Measurements from ENCODE around the gene SETBP1. TPM values are rescaled to one million over a fixed set of nuclear protein-coding genes. Genes with fewer than 3 reads are reported as not detected.

SETBP1 gene
- total RNA-seq, 4 donors from 2014 or later: 7.8 to 16.6 (median 11.7) TPM

DNA sequence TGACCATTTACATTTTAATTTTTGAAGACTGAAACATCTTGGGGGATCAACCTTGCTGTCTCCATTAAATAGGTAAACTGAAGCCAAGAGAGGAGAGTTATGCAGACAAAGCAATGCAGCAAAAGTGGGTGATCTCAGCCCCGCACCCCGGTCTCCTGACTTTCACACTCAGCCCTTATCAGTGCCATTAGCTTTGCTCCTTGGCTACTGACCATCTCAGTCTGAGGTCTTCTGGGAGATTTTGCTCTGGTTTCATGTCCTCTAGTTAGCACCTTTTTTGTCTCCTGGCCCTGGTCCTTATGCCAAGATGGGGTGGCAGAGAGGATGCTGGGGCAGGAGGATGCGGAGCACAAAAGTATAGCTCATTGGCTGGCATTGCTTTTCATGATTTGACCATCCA is 61.4 kb downstream of the SETBP1 start:
- no peak for DNase-seq (ENCODE audit: low spot score in 2 of 2)
- no peak for TF ChIP-seq POLR2A (IDR thresholded peaks at IDR 0.05)
- TF ChIP-seq, protein P1, sequence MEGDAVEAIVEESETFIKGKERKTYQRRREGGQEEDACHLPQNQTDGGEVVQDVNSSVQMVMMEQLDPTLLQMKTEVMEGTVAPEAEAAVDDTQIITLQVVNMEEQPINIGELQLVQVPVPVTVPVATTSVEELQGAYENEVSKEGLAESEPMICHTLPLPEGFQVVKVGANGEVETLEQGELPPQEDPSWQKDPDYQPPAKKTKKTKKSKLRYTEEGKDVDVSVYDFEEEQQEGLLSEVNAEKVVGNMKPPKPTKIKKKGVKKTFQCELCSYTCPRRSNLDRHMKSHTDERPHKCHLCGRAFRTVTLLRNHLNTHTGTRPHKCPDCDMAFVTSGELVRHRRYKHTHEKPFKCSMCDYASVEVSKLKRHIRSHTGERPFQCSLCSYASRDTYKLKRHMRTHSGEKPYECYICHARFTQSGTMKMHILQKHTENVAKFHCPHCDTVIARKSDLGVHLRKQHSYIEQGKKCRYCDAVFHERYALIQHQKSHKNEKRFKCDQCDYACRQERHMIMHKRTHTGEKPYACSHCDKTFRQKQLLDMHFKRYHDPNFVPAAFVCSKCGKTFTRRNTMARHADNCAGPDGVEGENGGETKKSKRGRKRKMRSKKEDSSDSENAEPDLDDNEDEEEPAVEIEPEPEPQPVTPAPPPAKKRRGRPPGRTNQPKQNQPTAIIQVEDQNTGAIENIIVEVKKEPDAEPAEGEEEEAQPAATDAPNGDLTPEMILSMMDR (IDR thresholded peaks at IDR 0.05): no peak
- WGBS, 2 donors: 97 to 100% methylated on average over 3 of the region's 3 CpGs

DNA sequence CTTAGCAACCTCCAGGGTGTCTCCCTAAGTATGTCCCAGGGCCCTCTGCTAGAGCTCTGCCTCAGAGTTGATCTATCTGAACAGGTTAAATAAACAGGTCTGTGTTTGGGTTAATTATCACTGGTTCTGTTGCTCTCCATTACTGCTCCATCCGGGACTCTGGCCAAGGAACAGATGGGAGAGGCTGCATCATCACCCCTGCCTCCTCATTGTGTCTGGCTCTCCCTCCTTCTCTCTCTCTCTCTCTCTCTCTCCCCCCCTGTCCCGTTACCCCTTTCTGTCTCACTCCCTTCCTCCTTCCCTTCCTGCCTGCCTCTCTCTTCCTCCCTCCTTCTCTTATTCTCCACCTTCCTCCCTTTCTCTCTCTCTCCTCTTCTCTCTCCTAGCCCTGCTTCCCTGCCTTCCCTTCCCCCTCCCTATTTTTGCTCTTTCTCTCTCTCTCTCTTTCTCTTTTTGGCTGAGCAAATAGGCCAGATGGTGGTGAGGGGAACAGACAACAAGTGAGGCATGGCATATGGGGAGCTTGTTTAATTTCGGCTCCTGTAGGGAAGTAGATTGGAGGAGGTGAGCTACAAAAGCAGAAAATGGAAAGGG is 62.1 kb downstream of the SETBP1 start:
- no peak for DNase-seq (ENCODE audit: low spot score in 2 of 2)
- no peak for TF ChIP-seq POLR2A (IDR thresholded peaks at IDR 0.05)
- TF ChIP-seq, protein P1 (IDR thresholded peaks at IDR 0.05): no peak
- intact Hi-C loops (cut with DNase I; ENCODE audit: low total_unique reads): no loop called here
- H3K4me3 ChIP-seq (ENCODE audit: low read depth, poor library complexity, severe bottlenecking): no peak overlapping the region
- 41 to 42% methylated on average over 3 of the region's 3 CpGs for WGBS, 2 donors

More for the DNA sequence above, 61.4 kb downstream of the SETBP1 start:
- intact Hi-C loops (cut with DNase I; ENCODE audit: low total_unique reads): no loop called here
- H3K4me3 ChIP-seq (ENCODE audit: low read depth, poor library complexity, severe bottlenecking): no peak overlapping the region

DNA sequence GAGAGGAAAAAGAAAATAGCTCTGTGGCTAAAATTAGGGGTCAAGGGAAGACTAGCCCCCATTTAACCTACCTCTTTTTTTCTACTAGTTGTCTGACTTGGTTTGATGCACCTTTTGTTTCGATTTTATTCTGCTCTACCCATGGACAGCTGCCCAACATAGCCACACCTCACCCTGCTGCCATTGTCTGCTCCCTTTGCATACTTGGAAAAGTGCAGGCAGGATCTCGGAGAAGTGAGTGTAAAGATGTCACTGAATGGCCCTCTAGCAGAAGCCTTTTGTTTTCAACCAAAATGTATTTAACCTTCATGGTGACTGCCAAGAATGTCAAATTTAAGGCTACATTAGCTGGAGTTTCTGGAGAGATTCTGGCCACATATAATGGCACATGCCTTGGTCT is 62.9 kb downstream of the SETBP1 start:
- TF ChIP-seq POLR2A (IDR thresholded peaks at IDR 0.05): no peak
- TF ChIP-seq, protein P1 (IDR thresholded peaks at IDR 0.05): no peak
- DNase-seq (ENCODE audit: low spot score in 2 of 2): no peak
- intact Hi-C loops (cut with DNase I; ENCODE audit: low total_unique reads): no loop called here
- WGBS, 2 donors: 42 to 56% methylated on average over 2 of the region's 2 CpGs
- H3K4me3 ChIP-seq (ENCODE audit: low read depth, poor library complexity, severe bottlenecking): no peak overlapping the region

DNA sequence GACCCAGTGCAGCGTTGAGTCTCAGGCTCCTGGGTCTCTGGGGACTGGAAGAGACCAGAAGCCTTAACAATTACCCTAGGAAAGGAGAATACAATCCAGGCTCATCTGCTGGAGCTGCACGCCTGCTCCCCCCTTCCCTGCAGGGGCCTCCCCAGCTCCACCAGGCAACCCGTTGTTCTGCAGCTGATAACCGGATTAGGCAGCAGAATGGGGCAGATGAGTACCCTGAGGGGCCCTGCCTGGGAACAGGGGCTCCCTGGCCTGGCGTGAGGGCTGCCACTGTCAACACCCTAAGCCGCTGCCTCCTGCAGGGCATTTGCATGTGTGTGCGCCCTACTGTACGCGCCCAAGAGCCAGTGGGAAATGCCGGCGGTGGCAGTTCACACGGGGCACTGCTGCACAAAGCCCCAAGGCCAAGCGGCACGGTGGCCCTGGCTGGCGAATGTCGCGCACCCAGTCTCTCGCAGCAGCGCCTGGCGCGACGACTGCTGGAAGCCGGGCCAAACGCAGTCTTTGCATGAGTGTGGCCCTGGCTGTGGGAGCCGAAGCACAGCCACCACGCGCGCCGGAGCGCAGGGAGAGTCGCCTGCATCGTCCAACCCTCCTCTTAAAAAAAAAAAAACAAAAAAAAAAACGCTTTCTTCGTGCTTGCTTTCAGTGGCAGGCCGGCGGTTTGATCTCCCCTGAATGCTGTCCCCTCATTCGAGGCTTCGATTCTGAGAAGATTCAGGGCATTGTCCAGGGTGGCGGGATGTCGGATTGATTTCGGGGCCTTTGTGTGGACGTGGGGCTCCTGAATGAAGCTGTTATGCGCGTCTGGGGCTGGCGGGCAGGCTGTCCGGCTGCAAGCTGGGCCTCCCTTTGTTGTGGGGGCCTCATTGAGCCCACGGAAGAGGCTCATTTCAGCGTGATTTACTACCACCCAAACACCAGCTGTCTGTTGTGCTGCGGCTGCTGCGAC is 63.8 kb downstream of the SETBP1 start:
- no peak for DNase-seq (ENCODE audit: low spot score in 2 of 2)
- intact Hi-C loops (cut with DNase I; ENCODE audit: low total_unique reads): no loop called here
- no peak for TF ChIP-seq POLR2A (IDR thresholded peaks at IDR 0.05)
- TF ChIP-seq, protein P1 (IDR thresholded peaks at IDR 0.05): no peak
- WGBS, 2 donors: 80 to 81% methylated on average over 42 to 49 of the region's 50 CpGs
- H3K4me3 ChIP-seq (ENCODE audit: low read depth, poor library complexity, severe bottlenecking): no peak overlapping the region

DNA sequence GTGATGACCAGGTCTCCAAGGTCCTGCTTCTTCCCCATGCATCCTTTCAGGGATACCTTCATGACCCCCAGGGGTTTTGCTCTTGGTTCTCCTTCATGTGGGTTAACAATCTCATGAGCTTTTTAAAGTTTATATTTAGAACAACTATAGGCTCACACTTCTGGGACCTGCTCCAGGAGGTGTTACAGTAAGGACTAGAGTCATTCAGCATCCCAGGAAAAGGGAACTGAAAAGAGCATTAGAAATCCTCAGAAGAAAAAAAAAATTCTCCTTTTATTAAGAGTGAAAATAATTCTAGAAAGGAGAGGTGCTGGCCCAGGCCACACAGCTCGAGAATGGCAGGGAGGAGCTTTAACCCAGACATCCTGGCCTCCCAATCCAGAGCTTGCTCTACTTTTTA is 66.5 kb downstream of the SETBP1 start:
- no peak overlapping the region for H3K4me3 ChIP-seq (ENCODE audit: low read depth, poor library complexity, severe bottlenecking)
- WGBS, 2 donors: 45 to 58% methylated on average over 1 of the region's 1 CpG
- DNase-seq (ENCODE audit: low spot score in 2 of 2): no peak
- intact Hi-C loops (cut with DNase I; ENCODE audit: low total_unique reads): no loop called here
- no peak for TF ChIP-seq POLR2A (IDR thresholded peaks at IDR 0.05)
- TF ChIP-seq, protein P1 (IDR thresholded peaks at IDR 0.05): no peak

Measured in lower leg skin (tissue), 4 donors.